Muscle layer of duodenum (tissue), 2 donors: Measurements from ENCODE around the gene BRF1.

Experiments
- H3K27ac ChIP-seq: one replicate; pipeline ENCODE4 v1.7.0; 2013; ENCODE audit warnings: mild to moderate bottlenecking, low read length
- H3K27me3 ChIP-seq: one replicate; pipeline ENCODE4 v1.7.0; 2013; ENCODE audit warnings: low read depth, mild to moderate bottlenecking, control low read depth, low read length
- H3K36me3 ChIP-seq, 2 donors: one replicate each; pipeline ENCODE4 v1.7.0; 2013; ENCODE audit warnings: low read length in 2 of 2, control low read depth in 1 of 2, mild to moderate bottlenecking in 1 of 2; ENCODE audit not compliant: insufficient read depth in 2 of 2, control insufficient read depth in 1 of 2
- H3K4me1 ChIP-seq, 2 donors: one replicate each; pipeline ENCODE4 v1.7.0; 2013; ENCODE audit warnings: low read length in 2 of 2, mild to moderate bottlenecking in 2 of 2, control low read depth in 1 of 2, moderate library complexity in 1 of 2; ENCODE audit not compliant: insufficient read depth in 2 of 2, control insufficient read depth in 1 of 2
- H3K4me3 ChIP-seq, 2 donors: one replicate each; pipeline ENCODE4 v1.7.0; 2013; ENCODE audit warnings: low read length in 2 of 2, low read depth in 1 of 2, mild to moderate bottlenecking in 1 of 2
- H3K9me3 ChIP-seq, 2 donors: one replicate each; pipeline ENCODE4 v1.7.0; 2013; ENCODE audit warnings: low read length in 2 of 2, control low read depth in 1 of 2, mild to moderate bottlenecking in 1 of 2; ENCODE audit not compliant: control insufficient read depth in 1 of 2
- donor health status: healthy.

The BRF1 gene

DNA sequence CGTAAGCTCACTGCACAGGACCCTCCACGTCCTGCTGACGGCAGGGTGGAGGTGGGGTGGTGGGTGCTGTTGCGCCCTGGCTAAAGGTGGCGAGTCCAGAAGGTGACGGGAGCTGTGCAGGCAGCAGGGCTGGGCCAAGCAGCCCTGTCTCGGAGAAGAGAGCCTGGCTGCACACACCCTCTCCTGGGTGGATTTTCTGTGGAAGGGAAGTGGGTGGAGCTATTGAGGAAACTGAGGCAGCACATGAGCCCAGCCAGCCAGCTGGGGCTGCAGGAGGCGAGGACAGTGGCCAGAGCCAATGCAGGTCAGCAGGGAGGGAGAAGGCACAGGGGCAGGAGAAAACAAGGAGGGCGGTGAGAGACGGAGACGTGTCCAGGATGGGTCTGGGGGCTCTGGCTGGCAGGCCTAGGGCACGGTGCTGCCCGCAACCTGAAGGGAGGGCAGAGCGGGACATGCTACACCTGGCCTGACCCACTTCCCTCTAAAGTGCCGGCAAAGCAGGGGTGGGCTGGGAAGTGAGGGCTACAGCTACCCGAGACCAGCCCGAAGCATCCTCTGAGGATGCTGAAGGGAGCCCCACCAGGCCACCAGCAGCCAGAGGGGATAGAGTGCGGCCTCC is 32.0 kb downstream of the BRF1 start:
- Histone ChIP-seq H3K36me3 (peaks cover 4 to 9% of the 10 kb centered on the region in 2 donors), H3K9me3 (no peaks in the 10 kb centered on the region), H3K27me3 (no peaks in the 10 kb centered on the region), H3K27ac (no peak overlapping the region), H3K4me3 (no peak overlapping the region), H3K4me1 (no peaks in the 10 kb centered on the region)

DNA sequence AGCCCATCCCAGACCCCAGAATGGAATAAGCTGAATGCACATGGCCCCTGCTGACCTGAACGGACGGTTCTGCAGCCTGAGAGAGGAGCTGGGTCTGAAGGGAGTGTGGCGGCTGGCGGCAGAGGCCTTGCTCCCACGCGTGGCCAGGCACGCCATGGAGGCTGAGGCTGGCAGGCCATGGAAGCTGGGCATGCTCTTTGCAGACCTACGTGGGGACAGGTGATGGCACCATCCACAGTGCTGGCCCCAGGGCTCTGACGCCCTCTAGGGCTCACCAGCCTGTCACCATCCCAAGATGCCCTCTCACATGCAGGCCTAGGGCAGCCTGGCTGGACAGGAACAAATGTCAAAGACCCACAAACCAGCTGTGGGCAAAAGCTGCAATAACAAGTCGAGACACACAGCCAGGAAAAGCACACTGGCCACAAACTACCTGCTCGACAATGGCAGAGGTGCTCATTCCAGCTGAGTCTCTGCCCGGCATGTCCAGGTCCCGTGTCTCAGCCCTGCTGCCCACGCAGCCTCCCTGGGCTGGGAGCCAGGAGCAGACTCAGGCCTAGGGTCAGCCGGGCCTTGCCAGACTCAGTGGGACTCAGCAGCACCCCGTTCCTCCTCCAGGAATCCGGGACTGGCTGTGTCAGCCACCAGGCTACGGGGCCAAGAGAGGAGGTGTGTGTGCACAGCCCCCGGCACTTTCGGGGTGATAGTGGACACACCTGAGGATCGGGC is 32.8 kb downstream of the BRF1 start:
- Histone ChIP-seq H3K4me1 (no peaks in the 10 kb centered on the region), H3K36me3 (peaks cover 4 to 9% of the 10 kb centered on the region in 2 donors), H3K27ac (no peak overlapping the region), H3K4me3 (no peak overlapping the region), H3K27me3 (no peaks in the 10 kb centered on the region), H3K9me3 (no peaks in the 10 kb centered on the region)

DNA sequence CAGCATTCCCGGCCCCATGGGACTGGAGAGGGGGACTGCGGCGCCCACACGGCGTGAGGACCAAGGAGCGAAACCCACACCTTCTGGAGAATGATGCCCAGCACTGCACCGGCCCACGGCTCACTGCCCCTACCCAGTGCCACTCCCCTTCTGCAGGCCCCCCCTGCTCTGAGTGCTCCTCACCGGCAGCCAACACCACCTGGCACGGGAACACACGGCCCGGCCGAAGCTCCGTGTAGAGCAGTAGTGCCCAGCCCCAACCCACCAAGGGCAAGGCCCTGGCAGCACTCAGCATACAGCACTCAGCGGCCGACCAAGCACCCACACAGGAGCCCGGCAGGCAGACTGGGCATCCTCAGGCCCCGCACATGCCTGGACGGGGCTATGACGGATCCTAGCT is 39.0 kb downstream of the BRF1 start:
- H3K4me1 ChIP-seq, result no peaks in the 10 kb centered on the region

DNA sequence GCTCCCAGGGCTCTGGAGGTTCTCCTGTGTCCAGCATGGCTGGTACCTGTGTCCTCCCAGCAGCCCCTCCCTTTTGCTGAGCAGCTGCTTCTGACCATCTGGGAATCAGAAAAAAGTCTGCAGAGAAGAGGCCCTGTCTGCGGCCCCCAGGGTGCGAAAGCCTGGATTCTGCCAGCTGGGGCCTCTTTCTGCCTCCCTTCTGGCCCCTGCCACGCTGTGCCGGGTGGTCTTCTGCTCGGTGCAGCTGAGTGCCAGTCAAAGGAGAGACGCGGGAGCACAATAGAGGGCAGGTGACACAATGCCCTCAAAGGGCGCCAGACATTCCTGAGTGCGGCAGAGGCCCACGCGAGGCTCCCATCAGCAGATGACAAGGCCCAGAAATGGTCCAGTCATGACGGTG is 39.8 kb downstream of the BRF1 start:
- no peaks in the 10 kb centered on the region for H3K9me3 ChIP-seq

More for the DNA sequence above, 39.0 kb downstream of the BRF1 start:
- Histone ChIP-seq H3K36me3 (peaks cover 0 to 14% of the 10 kb centered on the region in 2 donors), H3K4me3 (no peak overlapping the region), H3K9me3 (no peaks in the 10 kb centered on the region), H3K27ac (no peak overlapping the region), H3K27me3 (no peaks in the 10 kb centered on the region)

DNA sequence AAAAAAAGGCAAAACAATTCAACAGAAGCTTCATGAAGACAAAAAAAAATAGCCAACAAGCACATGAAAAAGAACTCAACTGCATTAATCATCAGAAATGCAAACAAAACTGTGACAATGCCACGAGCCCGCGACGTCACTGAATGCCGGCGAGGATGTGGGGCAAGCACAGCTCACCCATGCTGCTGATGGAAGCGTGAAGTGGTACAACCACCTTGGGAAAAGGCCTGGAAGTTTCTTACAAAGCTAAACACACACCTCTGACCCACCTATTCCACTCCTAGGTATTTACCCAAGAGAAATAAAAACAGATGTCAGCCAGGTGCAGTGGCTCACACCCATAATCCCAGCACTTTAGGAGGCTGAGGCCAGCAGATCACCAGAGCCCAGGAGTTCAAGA is 42.0 kb downstream of the BRF1 start:
- no peak overlapping the region for H3K4me3 ChIP-seq
- H3K9me3 ChIP-seq, result no peaks in the 10 kb centered on the region
- no peak overlapping the region for H3K27ac ChIP-seq
- peaks cover 0 to 21% of the 10 kb centered on the region in 2 donors for H3K36me3 ChIP-seq
- no peaks in the 10 kb centered on the region for H3K4me1 ChIP-seq
- no peaks in the 10 kb centered on the region for H3K27me3 ChIP-seq

More for the DNA sequence above, 39.8 kb downstream of the BRF1 start:
- H3K36me3 ChIP-seq, result peaks cover 0 to 20% of the 10 kb centered on the region in 2 donors
- H3K4me3 ChIP-seq, result no peak overlapping the region
- H3K27ac ChIP-seq, result no peak overlapping the region
- no peaks in the 10 kb centered on the region for H3K4me1 ChIP-seq
- H3K27me3 ChIP-seq, result no peaks in the 10 kb centered on the region

DNA sequence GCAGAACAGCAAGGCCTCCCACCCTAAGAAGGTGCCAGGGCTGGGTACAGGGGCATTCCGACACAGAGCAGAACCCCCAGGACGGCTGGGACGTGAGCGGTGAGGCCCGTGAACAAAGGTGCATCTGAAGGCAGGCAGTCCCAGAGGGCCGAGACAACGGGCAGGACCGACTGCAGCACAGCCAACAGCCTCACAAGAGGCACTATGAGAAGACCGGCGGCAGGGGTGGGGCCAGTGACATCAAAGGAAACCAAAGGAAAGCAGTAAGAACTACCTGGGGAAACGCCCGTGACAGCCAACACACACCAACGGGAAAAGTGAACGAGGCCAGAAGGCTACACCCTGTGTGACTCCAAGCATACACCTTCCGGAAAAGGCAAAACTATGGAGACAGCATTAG is 43.3 kb downstream of the BRF1 start:
- H3K4me3 ChIP-seq, result no peak overlapping the region
- no peaks in the 10 kb centered on the region for H3K4me1 ChIP-seq
- H3K36me3 ChIP-seq, result peaks cover 0 to 30% of the 10 kb centered on the region in 2 donors
- no peak overlapping the region for H3K27ac ChIP-seq
- no peaks in the 10 kb centered on the region for H3K27me3 ChIP-seq
- H3K9me3 ChIP-seq, result no peaks in the 10 kb centered on the region

DNA sequence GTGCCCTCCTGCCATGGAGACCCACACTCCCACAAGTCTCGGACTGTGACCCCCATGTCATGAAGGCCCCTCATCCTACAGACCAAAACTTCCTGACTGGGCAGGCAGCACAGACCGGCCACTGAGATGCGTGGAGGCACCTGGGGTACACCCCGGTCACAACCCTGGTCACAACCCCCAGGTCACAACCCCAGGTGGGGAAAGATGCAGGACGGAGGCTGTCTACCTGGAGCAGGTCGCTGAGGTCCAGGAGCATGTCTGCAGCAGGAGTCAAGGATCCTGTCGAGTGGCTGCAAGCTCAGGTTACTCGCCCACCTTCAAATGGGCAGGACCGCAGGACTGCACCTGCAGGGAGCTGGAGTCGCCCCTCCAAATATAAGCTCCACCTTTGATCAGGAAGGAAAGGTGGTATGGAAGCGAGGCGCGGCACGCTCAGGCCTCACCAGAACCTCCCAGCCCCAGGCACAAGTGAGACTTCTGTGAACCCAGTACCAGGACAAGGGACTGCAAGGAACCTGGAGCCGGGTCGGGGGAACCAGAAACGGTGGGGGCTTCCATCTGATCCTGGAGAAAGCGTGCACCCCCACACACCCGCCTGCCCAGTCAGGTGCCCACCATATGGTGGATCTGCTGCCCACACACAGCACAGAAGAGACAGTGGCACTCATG is 44.4 kb downstream of the BRF1 start:
- H3K27me3 ChIP-seq, result no peaks in the 10 kb centered on the region

DNA sequence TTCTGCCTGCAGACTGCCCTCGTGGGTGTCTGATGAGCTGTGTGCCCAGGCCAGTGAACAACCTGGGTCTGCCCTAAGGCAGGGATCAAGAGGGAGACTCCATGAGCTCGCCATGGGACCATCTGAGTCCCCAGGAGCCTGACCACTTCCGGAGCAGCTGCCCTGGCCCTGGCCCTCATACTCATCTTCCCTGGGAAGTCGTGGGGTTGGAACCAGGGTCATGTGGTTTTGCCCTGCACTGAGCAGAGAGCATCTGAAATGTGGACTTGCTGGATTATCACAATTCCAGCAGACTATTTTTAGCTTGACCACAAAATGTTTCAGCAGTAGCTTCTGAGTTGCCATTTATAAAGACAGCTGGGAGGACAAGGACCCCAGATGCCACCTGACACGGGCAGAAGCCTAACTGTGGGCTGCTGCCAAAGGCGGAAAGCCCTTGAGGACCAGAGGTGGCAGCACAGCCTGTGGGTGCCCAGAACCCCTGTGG is 45.7 kb downstream of the BRF1 start:
- H3K27me3 ChIP-seq, result no peaks in the 10 kb centered on the region
- H3K4me1 ChIP-seq, result no peaks in the 10 kb centered on the region
- no peak overlapping the region for H3K4me3 ChIP-seq
- peaks cover 12 to 48% of the 10 kb centered on the region in 2 donors for H3K36me3 ChIP-seq
- H3K27ac ChIP-seq, result no peak overlapping the region
- no peaks in the 10 kb centered on the region for H3K9me3 ChIP-seq

More for the DNA sequence above, 44.4 kb downstream of the BRF1 start:
- Histone ChIP-seq H3K4me1 (no peaks in the 10 kb centered on the region), H3K4me3 (no peak overlapping the region), H3K36me3 (peaks cover 1 to 41% of the 10 kb centered on the region in 2 donors), H3K9me3 (no peaks in the 10 kb centered on the region), H3K27ac (no peak overlapping the region)

DNA sequence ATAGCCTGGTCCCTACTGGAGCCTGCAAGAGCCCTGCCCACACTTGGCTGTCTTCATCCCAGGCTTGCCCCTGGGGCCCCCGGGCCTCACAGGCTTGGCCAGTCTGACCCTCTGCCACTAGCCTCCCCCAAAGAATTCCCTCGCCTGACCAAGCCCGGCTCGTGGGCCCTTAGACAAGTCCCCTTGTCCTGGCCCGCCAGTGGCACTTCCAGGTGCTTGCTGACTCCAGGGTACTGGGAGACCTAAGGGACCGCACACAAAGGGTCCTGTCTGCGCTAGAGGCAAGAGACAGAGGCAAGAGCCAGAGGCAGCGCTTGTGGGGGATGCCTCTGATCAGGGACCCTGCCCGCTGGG is 47.5 kb downstream of the BRF1 start:
- H3K9me3 ChIP-seq, result no peaks in the 10 kb centered on the region
- no peak overlapping the region for H3K4me3 ChIP-seq
- H3K4me1 ChIP-seq, result peaks cover 0 to 8% of the 10 kb centered on the region in 2 donors
- H3K27ac ChIP-seq, result no peak overlapping the region
- peaks cover 12 to 44% of the 10 kb centered on the region in 2 donors for H3K36me3 ChIP-seq
- no peaks in the 10 kb centered on the region for H3K27me3 ChIP-seq

DNA sequence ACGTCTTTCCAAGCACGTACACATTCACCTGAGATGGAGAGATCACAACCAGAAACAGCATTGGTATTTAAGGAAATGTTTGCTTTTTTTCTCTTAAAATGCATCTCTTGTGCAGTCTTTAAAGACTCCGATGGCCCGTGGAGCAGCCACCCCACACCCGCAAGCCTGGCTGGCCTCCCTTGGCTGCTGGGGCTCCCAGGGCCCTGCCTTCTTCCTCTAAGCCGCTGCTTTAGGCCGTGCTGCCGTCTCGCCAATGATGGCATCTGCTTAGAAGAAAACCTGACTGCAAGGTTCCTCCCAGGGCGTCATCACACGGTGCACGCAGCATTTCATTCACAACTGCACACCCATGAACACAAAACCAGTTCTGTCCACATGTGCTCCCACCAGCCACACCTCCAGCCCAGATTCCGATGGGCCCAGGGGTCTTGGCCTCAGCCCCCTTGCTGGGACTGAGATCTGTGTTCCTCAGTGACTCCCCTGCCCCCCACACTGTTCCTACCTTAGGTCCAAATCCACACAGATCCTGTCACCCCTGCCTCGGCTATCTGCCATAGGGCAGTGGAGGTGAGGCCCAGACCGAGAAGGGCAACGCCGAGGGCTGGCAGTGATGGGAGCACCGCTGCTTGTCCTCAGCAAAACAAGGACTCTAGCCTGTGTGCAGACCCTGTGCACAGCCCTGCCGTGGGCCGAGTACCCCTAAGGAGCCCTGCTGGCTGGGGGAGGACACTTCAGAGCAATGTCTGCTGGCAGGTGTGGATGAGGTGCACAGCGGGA is 48.1 kb downstream of the BRF1 start:
- H3K4me1 ChIP-seq, result peaks cover 3 to 11% of the 10 kb centered on the region in 2 donors
- no peaks in the 10 kb centered on the region for H3K27me3 ChIP-seq
- peaks cover 12 to 44% of the 10 kb centered on the region in 2 donors for H3K36me3 ChIP-seq
- no peak overlapping the region for H3K27ac ChIP-seq
- no peak overlapping the region for H3K4me3 ChIP-seq
- H3K9me3 ChIP-seq, result no peaks in the 10 kb centered on the region

DNA sequence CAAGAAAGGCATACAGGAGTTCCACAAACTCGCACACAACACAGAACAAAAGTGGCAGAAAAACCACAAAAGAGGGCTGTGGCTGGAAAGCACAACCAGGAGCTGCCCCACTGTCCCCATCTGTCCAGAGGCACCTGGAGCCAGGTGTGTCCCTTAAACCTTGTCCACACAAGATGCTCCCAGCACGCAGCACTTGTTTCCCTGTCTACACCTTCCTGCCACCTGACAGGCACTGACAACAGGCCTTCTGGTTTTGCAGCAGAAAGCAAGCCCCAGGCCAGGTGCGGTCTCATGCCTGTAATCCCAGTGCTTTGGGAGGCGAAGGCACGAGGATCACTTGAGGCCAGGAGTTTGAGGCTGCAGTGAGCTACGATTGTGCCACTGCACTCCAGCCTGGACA is 48.9 kb downstream of the BRF1 start:
- Histone ChIP-seq H3K36me3 (peaks cover 12 to 44% of the 10 kb centered on the region in 2 donors), H3K27me3 (no peaks in the 10 kb centered on the region), H3K27ac (no peak overlapping the region), H3K4me1 (peaks cover 5 to 19% of the 10 kb centered on the region in 2 donors), H3K9me3 (no peaks in the 10 kb centered on the region), H3K4me3 (no peak overlapping the region)
